HEK293 (cell line): ENCODE results near the gene COL25A1.
A peak's percentile ranks its signal among the peaks of the same experiment; 100 is the strongest.

Experiments used
- CTCF ChIA-PET: fragments of 350-600 bp; formaldehyde crosslinking; extraction: SDS; loops from one replicate; lab custom pipeline; 2021; ENCODE audit warnings: antibody characterized with exemption; lab: Yijun Ruan, JAX
- POLR2A ChIA-PET: fragments of 300-600 bp; formaldehyde crosslinking; extraction: SDS; loops from one replicate; lab custom pipeline; 2020; ENCODE audit warnings: antibody characterized with exemption, inconsistent platforms; lab: Yijun Ruan, JAX
- H3K27ac ChIP-seq: fragments of 200-500 bp; sonication (Bioruptor generic); 2 replicates; pipeline ENCODE4 v1.5.1; 2014; ENCODE audit warnings: low read depth, low read length, control low read depth, inconsistent platforms; ENCODE audit errors: extremely low read depth
- H3K36me3 ChIP-seq, 2 experiments: fragments of 200-500 bp in 1 of 2; sonication (Bioruptor generic) in 1 of 2; 1 replicate in 1 of 2; 2 replicates in 1 of 2; pipeline ENCODE4 v1.5.1; 2014 to 2017; ENCODE audit warnings: inconsistent platforms in 2 of 2, low read length in 2 of 2; ENCODE audit not compliant: control insufficient read depth in 2 of 2, insufficient read depth in 1 of 2
- H3K4me1 ChIP-seq: fragments of 200-500 bp; sonication (Bioruptor generic); 2 replicates; pipeline ENCODE4 v1.5.1; 2014; ENCODE audit warnings: mild to moderate bottlenecking, low read length, inconsistent platforms; ENCODE audit not compliant: control insufficient read depth, insufficient read depth
- H3K4me3 ChIP-seq: 2 replicates; pipeline ENCODE4 v1.5.1; 2011; ENCODE audit warnings: low read depth, mild to moderate bottlenecking, control low read depth, low read length, moderate library complexity
- H3K9me3 ChIP-seq: fragments of 200-500 bp; sonication (Bioruptor generic); 2 replicates; pipeline ENCODE4 v1.5.1; 2014; ENCODE audit warnings: low read depth, low read length, inconsistent platforms; ENCODE audit not compliant: control insufficient read depth, insufficient read depth
- GLI2 ChIP-seq: fragments of 450-650 bp; formaldehyde crosslinking; IDR thresholded peaks from 2 replicates; pipeline ENCODE4; 2017; ENCODE audit warnings: missing biosample characterization, missing genetic modification characterization, low read depth, borderline replicate concordance
- KLF1 ChIP-seq: fragments of 450-650 bp; formaldehyde crosslinking; IDR thresholded peaks from 2 replicates; pipeline ENCODE4 v1.5.1; 2016; ENCODE audit warnings: missing biosample characterization, missing genetic modification characterization
- SETDB1 ChIP-seq: IDR thresholded peaks from one replicate; pipeline ENCODE4 v1.6.1; 2017; ENCODE audit warnings: mild to moderate bottlenecking, low read length, moderate library complexity, mixed read lengths; ENCODE audit not compliant: insufficient read length
- ZBTB7A ChIP-seq: fragments of 450-650 bp; formaldehyde crosslinking; IDR thresholded peaks from 2 replicates; pipeline ENCODE4 v1.5.1; 2016; ENCODE audit warnings: low read depth, missing biosample characterization, missing genetic modification characterization
- ZFP3 ChIP-seq: fragments of 450-650 bp; formaldehyde crosslinking; IDR thresholded peaks from 2 replicates; pipeline ENCODE4 v1.5.1; 2016; ENCODE audit warnings: low read depth, missing biosample characterization, missing genetic modification characterization
- ZNF133 ChIP-seq: fragments of 450-650 bp; formaldehyde crosslinking; IDR thresholded peaks from 2 replicates; pipeline ENCODE4 v1.5.1; 2016; ENCODE audit warnings: missing biosample characterization, missing genetic modification characterization
- ZNF175 ChIP-seq: fragments of 450-650 bp; formaldehyde crosslinking; IDR thresholded peaks from 2 replicates; pipeline ENCODE4 v1.5.1; 2016; ENCODE audit warnings: missing biosample characterization, missing genetic modification characterization
- ZNF423 ChIP-seq: fragments of 450-650 bp; formaldehyde crosslinking; IDR thresholded peaks from 2 replicates; pipeline ENCODE4 v1.5.1; 2016; ENCODE audit warnings: missing biosample characterization, missing genetic modification characterization
- ZNF549 ChIP-seq: fragments of 450-650 bp; IDR thresholded peaks from 2 replicates; pipeline ENCODE4 v1.5.1; 2018; ENCODE audit warnings: missing biosample characterization, missing genetic modification characterization, mild to moderate bottlenecking, inconsistent platforms, moderate library complexity
- ZNF670 ChIP-seq: fragments of 450-650 bp; formaldehyde crosslinking; IDR thresholded peaks from 2 replicates; pipeline ENCODE4 v1.5.1; 2016; ENCODE audit warnings: missing biosample characterization, missing genetic modification characterization, low read depth
- ZNF791 ChIP-seq: fragments of 450-650 bp; formaldehyde crosslinking; IDR thresholded peaks from 2 replicates; pipeline ENCODE4 v1.5.1; 2016; ENCODE audit warnings: missing biosample characterization, missing genetic modification characterization
- ZNF830 ChIP-seq: fragments of 450-650 bp; IDR thresholded peaks from 2 replicates; pipeline ENCODE4 v1.5.0; 2018; ENCODE audit warnings: missing biosample characterization, missing genetic modification characterization, low read depth, mild to moderate bottlenecking, moderate library complexity
- TF ChIP-seq, protein P1 (sequence below): fragments of 450-650 bp; formaldehyde crosslinking; IDR thresholded peaks from 2 replicates; pipeline ENCODE4 v1.5.1; 2016; ENCODE audit warnings: missing biosample characterization, missing genetic modification characterization
- TF ChIP-seq, protein P2 (sequence below): fragments of 450-650 bp; formaldehyde crosslinking; IDR thresholded peaks from 2 replicates; pipeline ENCODE4 v1.5.1; 2016; ENCODE audit warnings: missing biosample characterization, missing genetic modification characterization
- TF ChIP-seq, protein P3 (sequence below): fragments of 450-650 bp; formaldehyde crosslinking; conservative IDR thresholded peaks from 2 replicates; pipeline ENCODE4 v1.5.1; 2016; ENCODE audit warnings: low read depth, missing biosample characterization, missing genetic modification characterization
- TF ChIP-seq, protein P4 (sequence below): fragments of 450-650 bp; formaldehyde crosslinking; IDR thresholded peaks from 2 replicates; pipeline ENCODE4 v1.5.1; 2017; ENCODE audit warnings: missing biosample characterization, missing genetic modification characterization

COL25A1 gene

DNA sequence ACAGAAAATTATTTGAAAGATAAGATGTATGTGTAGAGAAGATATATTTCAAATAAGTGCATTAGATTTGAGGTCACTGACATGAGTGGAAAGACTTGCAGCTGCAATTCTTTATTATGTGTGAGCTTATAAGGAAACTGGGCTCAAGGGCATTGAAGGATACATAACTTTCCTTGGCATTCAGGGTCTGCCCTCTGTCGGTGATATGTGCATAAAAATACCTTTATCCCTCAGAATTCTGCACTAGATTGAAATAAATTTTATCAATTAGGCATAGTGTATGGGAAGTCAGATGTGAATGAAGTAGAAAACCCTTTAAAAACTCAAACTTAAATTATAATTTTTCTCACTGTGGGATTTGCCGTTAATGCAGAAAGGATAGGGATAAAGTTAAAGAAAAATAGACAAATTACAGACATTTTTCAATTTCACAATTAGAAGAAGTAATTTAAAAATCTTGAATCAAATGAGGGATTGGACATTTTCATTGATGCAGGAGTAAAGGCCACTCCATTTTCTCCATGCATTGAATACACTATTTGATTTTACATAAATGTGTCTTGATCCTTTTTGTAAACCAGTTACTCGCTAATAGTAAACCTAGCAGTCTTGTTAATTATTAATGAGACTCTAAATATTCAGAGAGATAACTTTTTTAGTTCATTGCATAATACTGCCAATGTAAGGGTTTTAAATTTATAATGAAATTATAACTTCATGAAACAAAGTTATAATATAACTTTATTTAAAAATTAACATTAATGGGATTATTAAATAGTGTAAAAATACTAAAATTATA, 518.6 kb downstream of the COL25A1 start (continued):
- TF ChIP-seq, protein P1, sequence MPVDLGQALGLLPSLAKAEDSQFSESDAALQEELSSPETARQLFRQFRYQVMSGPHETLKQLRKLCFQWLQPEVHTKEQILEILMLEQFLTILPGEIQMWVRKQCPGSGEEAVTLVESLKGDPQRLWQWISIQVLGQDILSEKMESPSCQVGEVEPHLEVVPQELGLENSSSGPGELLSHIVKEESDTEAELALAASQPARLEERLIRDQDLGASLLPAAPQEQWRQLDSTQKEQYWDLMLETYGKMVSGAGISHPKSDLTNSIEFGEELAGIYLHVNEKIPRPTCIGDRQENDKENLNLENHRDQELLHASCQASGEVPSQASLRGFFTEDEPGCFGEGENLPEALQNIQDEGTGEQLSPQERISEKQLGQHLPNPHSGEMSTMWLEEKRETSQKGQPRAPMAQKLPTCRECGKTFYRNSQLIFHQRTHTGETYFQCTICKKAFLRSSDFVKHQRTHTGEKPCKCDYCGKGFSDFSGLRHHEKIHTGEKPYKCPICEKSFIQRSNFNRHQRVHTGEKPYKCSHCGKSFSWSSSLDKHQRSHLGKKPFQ (tag by site-specific recombination), result no peak
- TF ChIP-seq ZNF133, result no peak
- TF ChIP-seq, protein P2, sequence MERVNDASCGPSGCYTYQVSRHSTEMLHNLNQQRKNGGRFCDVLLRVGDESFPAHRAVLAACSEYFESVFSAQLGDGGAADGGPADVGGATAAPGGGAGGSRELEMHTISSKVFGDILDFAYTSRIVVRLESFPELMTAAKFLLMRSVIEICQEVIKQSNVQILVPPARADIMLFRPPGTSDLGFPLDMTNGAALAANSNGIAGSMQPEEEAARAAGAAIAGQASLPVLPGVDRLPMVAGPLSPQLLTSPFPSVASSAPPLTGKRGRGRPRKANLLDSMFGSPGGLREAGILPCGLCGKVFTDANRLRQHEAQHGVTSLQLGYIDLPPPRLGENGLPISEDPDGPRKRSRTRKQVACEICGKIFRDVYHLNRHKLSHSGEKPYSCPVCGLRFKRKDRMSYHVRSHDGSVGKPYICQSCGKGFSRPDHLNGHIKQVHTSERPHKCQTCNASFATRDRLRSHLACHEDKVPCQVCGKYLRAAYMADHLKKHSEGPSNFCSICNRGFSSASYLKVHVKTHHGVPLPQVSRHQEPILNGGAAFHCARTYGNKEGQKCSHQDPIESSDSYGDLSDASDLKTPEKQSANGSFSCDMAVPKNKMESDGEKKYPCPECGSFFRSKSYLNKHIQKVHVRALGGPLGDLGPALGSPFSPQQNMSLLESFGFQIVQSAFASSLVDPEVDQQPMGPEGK (tag by site-specific recombination), result no peak
- TF ChIP-seq, all 188 proteins: peak for 0

DNA sequence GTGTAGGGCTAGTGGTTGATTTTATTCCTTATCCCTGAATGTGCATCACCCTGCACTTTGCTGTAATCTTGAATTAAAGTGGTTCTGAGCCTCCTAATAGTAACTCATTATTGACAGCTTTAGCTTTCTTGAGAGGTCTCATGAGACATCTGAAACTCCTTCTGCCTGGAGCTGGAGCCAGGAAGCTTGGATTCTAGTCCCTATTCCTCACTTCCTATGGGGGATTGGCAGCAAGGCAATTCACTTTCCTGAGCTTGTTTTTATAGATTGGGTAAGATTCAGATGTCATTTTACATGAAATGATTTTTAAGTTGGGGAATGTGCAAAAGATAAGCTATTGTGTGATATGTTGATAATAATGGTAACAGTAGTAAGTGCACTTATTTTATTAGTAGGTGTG, 522.5 kb downstream of the COL25A1 start:
- Histone ChIP-seq H3K4me1 (no peaks in the 10 kb centered on the region), H3K36me3 (no peaks in the 10 kb centered on the region), H3K27ac (no peak overlapping the region), H3K9me3 (no peaks in the 10 kb centered on the region), H3K4me3 (no peak overlapping the region)
- TF ChIP-seq ZBTB7A (tag by site-specific recombination), result no peak
- TF ChIP-seq ZNF830 (tag by site-specific recombination), result no peak
- ChIA-PET POLR2A (no interaction called here), CTCF (no interaction called here)

DNA sequence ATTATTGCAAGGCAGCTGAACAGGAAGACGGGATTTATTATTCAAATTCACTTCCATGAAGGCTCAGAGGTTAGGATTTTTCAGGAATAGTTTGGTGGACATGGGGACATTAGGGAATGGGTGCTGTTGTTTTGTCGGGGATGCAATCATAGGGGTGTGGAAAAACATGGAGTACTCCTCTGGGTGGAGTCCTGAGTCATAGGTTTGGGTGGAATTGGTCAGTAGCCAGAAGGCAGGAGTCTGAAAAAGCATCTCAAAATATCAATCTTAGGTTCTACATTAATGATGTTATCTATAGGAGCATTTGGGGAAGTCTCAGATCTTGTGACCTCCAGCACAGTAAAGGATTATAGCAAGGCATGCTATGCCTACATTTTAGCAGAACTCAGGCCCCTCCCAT, 525.1 kb downstream of the COL25A1 start:
- ChIA-PET POLR2A (no interaction called here), CTCF (no interaction called here)
- no peak for TF ChIP-seq SETDB1
- peak; percentile 35; the same call in 1 of the 2 replicates for TF ChIP-seq KLF1 (tag by site-specific recombination)
- Histone ChIP-seq H3K4me3 (no peak overlapping the region), H3K27ac (no peak overlapping the region), H3K9me3 (no peaks in the 10 kb centered on the region), H3K4me1 (no peaks in the 10 kb centered on the region), H3K36me3 (no peaks in the 10 kb centered on the region)

DNA sequence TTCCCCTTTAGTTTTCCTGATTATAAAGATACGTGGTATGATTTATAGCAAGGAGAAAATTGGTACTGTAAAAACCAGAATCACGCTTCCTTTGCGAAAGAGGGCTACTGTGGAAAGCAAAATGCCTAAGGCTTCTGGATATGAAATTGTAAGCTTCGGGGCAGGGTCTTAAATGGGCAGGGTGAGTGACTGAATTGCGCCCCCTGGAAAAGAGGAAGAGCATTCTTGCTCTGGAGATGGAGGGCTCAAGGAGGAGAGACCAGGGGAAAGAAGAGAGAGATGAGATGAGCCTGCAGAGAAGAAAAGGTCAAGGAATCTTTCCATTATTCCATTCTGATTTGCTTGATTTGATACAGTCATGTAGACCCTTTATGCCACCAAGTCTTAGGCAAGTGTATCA, 526.5 kb downstream of the COL25A1 start:
- ChIA-PET CTCF (no interaction called here), POLR2A (no interaction called here)
- no peaks in the 10 kb centered on the region for H3K9me3 ChIP-seq
- no peak for TF ChIP-seq ZNF549 (tag by site-specific recombination)
- no peak for TF ChIP-seq ZNF670 (tag by site-specific recombination)
- no peak for TF ChIP-seq ZNF423 (tag by site-specific recombination)
- TF ChIP-seq ZFP3 (tag by site-specific recombination), result no peak
- TF ChIP-seq ZNF791 (tag by site-specific recombination), result no peak
- TF ChIP-seq, protein P3, sequence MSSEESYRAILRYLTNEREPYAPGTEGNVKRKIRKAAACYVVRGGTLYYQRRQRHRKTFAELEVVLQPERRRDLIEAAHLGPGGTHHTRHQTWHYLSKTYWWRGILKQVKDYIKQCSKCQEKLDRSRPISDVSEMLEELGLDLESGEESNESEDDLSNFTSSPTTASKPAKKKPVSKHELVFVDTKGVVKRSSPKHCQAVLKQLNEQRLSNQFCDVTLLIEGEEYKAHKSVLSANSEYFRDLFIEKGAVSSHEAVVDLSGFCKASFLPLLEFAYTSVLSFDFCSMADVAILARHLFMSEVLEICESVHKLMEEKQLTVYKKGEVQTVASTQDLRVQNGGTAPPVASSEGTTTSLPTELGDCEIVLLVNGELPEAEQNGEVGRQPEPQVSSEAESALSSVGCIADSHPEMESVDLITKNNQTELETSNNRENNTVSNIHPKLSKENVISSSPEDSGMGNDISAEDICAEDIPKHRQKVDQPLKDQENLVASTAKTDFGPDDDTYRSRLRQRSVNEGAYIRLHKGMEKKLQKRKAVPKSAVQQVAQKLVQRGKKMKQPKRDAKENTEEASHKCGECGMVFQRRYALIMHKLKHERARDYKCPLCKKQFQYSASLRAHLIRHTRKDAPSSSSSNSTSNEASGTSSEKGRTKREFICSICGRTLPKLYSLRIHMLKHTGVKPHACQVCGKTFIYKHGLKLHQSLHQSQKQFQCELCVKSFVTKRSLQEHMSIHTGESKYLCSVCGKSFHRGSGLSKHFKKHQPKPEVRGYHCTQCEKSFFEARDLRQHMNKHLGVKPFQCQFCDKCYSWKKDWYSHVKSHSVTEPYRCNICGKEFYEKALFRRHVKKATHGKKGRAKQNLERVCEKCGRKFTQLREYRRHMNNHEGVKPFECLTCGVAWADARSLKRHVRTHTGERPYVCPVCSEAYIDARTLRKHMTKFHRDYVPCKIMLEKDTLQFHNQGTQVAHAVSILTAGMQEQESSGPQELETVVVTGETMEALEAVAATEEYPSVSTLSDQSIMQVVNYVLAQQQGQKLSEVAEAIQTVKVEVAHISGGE (tag by site-specific recombination), result no peak
- TF ChIP-seq GLI2 (tag by site-specific recombination), result no peak
- TF ChIP-seq, protein P4, sequence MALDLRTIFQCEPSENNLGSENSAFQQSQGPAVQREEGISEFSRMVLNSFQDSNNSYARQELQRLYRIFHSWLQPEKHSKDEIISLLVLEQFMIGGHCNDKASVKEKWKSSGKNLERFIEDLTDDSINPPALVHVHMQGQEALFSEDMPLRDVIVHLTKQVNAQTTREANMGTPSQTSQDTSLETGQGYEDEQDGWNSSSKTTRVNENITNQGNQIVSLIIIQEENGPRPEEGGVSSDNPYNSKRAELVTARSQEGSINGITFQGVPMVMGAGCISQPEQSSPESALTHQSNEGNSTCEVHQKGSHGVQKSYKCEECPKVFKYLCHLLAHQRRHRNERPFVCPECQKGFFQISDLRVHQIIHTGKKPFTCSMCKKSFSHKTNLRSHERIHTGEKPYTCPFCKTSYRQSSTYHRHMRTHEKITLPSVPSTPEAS (tag by site-specific recombination), result no peak
- no peak for TF ChIP-seq ZNF175
- H3K36me3 ChIP-seq, result no peaks in the 10 kb centered on the region
- H3K4me1 ChIP-seq, result no peaks in the 10 kb centered on the region
- H3K4me3 ChIP-seq, result no peak overlapping the region
- H3K27ac ChIP-seq, result no peak overlapping the region
